GM12872 (cell line): Measurements from ENCODE around the gene CCBE1.

Experiments used
- TF ChIP-seq, protein P1 (sequence below): IDR thresholded peaks from 3 replicates; pipeline ENCODE4 v1.5.1; 2011; ENCODE audit warnings: low read depth, mild to moderate bottlenecking, low read length, moderate library complexity; ENCODE audit not compliant: insufficient read depth

Gene CCBE1

DNA sequence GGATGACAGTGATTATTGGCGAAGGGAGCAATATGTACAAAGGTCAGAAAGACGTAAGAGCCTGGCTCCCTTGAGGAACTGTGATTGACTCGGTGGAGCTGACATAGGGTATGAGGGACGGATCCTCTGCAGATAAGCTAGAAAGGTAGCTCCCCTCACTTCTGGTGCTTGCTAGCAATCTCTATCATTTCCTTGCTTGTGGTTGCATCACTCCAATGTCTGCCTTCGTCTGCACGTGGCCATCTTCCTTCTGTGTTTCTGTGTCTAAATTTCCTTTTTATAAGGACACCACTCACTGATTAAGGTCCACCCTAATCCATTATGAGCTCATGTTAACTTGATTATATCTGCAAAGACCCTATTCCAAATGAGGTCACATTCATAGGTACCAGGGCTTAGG is 315.3 kb downstream of the CCBE1 start:
- TF ChIP-seq, protein P1, sequence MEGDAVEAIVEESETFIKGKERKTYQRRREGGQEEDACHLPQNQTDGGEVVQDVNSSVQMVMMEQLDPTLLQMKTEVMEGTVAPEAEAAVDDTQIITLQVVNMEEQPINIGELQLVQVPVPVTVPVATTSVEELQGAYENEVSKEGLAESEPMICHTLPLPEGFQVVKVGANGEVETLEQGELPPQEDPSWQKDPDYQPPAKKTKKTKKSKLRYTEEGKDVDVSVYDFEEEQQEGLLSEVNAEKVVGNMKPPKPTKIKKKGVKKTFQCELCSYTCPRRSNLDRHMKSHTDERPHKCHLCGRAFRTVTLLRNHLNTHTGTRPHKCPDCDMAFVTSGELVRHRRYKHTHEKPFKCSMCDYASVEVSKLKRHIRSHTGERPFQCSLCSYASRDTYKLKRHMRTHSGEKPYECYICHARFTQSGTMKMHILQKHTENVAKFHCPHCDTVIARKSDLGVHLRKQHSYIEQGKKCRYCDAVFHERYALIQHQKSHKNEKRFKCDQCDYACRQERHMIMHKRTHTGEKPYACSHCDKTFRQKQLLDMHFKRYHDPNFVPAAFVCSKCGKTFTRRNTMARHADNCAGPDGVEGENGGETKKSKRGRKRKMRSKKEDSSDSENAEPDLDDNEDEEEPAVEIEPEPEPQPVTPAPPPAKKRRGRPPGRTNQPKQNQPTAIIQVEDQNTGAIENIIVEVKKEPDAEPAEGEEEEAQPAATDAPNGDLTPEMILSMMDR: no peak
